Ectodermal cell (in vitro differentiated cells): ENCODE measurements around the gene SAYSD1.

ENCODE experiments used
- H3K27ac ChIP-seq: 2 replicates; pipeline ENCODE4 v1.7.0; 2013; ENCODE audit warnings: mild to moderate bottlenecking, low read depth, low read length; ENCODE audit not compliant: insufficient read depth, poor library complexity, severe bottlenecking
- H3K27me3 ChIP-seq: 2 replicates; pipeline ENCODE4 v1.7.0; 2013; ENCODE audit warnings: mild to moderate bottlenecking, low read length; ENCODE audit not compliant: insufficient read depth, control insufficient read depth, poor library complexity, severe bottlenecking
- H3K36me3 ChIP-seq: one replicate; pipeline ENCODE4 v1.7.0; 2013; ENCODE audit warnings: low read length; ENCODE audit not compliant: control insufficient read depth, insufficient read depth
- H3K4me1 ChIP-seq: one replicate; pipeline ENCODE4 v1.7.0; 2013; ENCODE audit warnings: low read length; ENCODE audit not compliant: control insufficient read depth, insufficient read depth
- H3K4me3 ChIP-seq: 2 replicates; pipeline ENCODE4 v1.7.0; 2013; ENCODE audit warnings: low read depth, low read length, control low read depth; ENCODE audit not compliant: insufficient read depth
- H3K9me3 ChIP-seq: 2 replicates; pipeline ENCODE4 v1.7.0; 2013; ENCODE audit warnings: mild to moderate bottlenecking, low read length, moderate library complexity; ENCODE audit not compliant: control insufficient read depth
- WGBS, 2 experiments: methylation state at CpG; one replicate each; pipeline ENCODE4 v1.1.7; 2013; ENCODE audit warnings: missing lambda C conversion rate in 2 of 2; 5-methylcytosine and 5-hydroxymethylcytosine counted together

The SAYSD1 gene

GRCh38 chr6:39080246-39080875 lies 34.6 kb downstream of the SAYSD1 start:
- H3K27me3 ChIP-seq = no peaks in the 10 kb centered on the region
- no peak overlapping the region for H3K27ac ChIP-seq
- WGBS, 2 experiments = 89 to 94% methylated on average over 5 of the region's 5 CpGs
- no peaks in the 10 kb centered on the region for H3K4me1 ChIP-seq
- H3K4me3 ChIP-seq = no peak overlapping the region
- H3K9me3 ChIP-seq = no peaks in the 10 kb centered on the region
- no peaks in the 10 kb centered on the region for H3K36me3 ChIP-seq

DNA sequence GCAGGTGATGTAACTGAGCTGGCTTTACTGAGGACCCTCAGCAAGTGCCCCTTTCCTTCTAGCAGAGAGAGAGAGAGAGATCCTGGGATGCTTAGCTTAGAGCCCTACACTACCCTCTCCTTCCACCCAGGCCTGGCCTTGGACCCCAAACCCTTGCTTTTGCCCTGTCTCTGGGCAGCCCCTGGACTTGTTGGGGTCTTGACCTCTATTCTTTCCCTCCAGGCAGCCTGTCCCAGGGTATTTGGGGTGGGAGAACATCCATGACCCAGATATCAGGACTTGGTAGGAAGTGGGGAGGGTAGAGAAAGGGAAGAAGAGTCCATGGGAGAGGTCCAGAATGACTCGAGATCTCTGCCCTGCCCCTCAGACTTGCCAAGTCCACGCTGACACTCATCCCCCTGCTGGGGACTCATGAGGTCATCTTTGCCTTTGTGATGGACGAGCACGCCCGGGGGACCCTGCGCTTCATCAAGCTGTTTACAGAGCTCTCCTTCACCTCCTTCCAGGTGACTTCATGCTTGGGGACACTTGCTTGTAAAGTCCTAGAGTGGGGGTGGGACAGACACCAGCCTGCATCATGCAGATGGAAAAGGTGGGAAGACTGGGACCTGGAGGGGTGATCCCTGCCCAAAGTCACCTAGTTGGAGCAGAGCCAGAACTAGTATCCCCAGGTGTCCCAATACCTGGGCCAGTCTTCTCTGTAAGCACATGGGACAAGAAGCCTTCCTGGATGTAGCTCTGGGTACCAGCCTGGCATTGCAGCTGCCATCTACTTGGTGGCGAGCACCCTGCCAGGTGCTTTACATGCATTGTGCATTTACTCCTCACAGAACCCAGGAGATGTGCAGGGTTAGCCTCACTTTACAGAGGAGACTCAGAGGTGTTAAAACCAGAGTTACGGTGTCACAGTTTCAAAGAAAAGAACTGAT lies 35.5 kb downstream of the SAYSD1 start:
- Histone ChIP-seq H3K27ac (no peak overlapping the region), H3K36me3 (no peaks in the 10 kb centered on the region), H3K4me3 (no peak overlapping the region), H3K27me3 (no peaks in the 10 kb centered on the region), H3K9me3 (no peaks in the 10 kb centered on the region), H3K4me1 (no peaks in the 10 kb centered on the region)
- 89 to 90% methylated on average over 8 of the region's 8 CpGs for WGBS, 2 experiments

GRCh38 chr6:39078695-39079094 lies 36.3 kb downstream of the SAYSD1 start:
- WGBS, 2 experiments = 92 to 97% methylated on average over 3 of the region's 3 CpGs
- H3K27ac ChIP-seq = no peak overlapping the region
- H3K4me3 ChIP-seq = no peak overlapping the region
- no peaks in the 10 kb centered on the region for H3K27me3 ChIP-seq
- no peaks in the 10 kb centered on the region for H3K4me1 ChIP-seq
- H3K36me3 ChIP-seq = no peaks in the 10 kb centered on the region
- no peaks in the 10 kb centered on the region for H3K9me3 ChIP-seq

- Histone ChIP-seq H3K27ac (no peak overlapping the region), H3K9me3 (no peaks in the 10 kb centered on the region), H3K4me3 (no peak overlapping the region), H3K4me1 (no peaks in the 10 kb centered on the region), H3K27me3 (no peaks in the 10 kb centered on the region), H3K36me3 (no peaks in the 10 kb centered on the region)
- 91 to 93% methylated on average over 11 of the region's 11 CpGs for WGBS, 2 experiments
These were observed 36.9 kb downstream of the SAYSD1 start for GRCh38 chr6:39077882-39078594.

DNA sequence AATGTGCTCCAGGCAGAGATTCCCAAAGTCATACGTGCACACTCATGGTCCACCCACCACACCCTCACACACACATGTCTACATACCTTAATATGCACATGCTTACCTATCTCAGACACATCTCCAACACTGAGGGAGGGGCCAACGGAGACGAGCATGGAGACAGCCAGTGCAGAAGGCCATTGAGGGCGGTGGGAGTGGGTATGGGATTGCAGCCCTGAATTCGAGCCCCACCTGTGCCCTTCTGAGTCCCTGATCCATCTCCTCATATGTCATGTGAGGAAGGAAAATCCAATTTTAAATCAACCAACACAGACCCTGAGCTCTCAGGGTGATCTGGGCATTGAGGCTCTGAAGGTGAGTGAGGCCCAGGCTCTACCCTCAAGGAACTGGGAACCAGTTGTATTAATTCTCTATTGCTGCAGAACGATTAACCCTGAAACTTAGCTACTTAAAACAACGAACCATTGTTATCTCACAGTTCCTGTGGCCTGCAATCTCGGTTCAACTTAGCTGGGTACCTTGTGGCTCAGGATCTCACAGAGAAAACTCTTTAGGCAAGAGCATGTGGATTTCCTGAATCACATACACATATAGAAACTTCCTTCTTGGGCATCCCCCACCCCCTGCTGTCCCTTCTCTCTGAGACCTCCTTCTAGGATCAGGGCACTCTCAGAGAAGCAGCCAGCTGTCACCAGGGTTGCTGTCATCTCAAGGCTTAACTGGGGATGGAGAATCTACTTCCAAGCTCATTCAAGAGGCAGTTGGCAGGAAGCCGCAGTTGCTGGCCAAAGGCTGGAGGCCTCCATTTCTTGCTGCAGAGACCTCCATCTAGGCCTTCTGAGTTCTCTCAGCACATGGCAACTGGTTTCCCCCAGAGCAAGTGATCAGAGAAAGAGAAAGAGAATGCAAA lies 38.1 kb downstream of the SAYSD1 start:
- WGBS, 2 experiments = 85 to 89% methylated on average over 9 of the region's 9 CpGs
- H3K36me3 ChIP-seq = no peaks in the 10 kb centered on the region
- no peak overlapping the region for H3K4me3 ChIP-seq
- no peaks in the 10 kb centered on the region for H3K9me3 ChIP-seq
- H3K27me3 ChIP-seq = no peaks in the 10 kb centered on the region
- no peaks in the 10 kb centered on the region for H3K4me1 ChIP-seq
- H3K27ac ChIP-seq = no peak overlapping the region

- Histone ChIP-seq H3K9me3 (no peaks in the 10 kb centered on the region), H3K27me3 (no peaks in the 10 kb centered on the region), H3K36me3 (no peaks in the 10 kb centered on the region), H3K4me1 (no peaks in the 10 kb centered on the region), H3K27ac (no peak overlapping the region), H3K4me3 (no peak overlapping the region)
- WGBS, 2 experiments = 89 to 92% methylated on average over 11 of the region's 11 CpGs
These were observed 39.0 kb downstream of the SAYSD1 start for GRCh38 chr6:39075807-39076622.

DNA sequence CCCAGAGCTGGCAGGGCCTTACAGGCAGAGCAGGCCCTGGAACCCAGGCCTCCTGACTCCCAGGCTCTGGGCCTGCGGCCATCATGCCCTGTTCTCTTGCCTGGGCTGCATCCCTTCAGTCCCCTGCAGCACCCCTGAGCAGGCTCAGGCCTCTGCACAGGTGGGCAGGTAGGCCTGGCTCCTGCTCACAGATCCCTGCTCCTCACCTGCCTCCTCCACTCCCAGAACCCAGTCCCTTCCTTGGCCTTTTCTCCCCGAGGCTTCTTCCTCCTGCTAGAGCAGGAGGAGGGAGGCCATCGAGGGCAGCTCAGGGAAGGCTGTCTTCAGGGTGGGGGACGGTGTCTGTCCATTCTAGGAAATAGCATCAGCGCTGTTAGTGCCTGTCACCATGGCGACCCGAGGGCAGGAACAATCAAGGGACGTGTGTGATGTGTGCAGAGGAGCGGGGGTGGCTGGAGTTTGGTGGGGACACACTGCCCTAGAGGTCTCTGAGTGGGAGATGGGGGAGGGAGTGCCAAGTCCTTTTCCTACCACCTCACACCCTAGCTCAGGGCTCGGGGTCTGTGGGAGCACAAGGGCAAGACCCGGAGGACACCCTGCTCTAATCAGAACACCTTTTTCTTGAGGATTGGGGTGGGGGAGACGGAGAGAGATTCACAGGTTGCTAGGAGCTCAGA lies 39.8 kb downstream of the SAYSD1 start:
- WGBS, 2 experiments = 82 to 86% methylated on average over 10 to 12 of the region's 12 CpGs
- Histone ChIP-seq H3K4me1 (no peaks in the 10 kb centered on the region), H3K27me3 (no peaks in the 10 kb centered on the region), H3K36me3 (no peaks in the 10 kb centered on the region), H3K4me3 (no peak overlapping the region), H3K9me3 (no peaks in the 10 kb centered on the region), H3K27ac (no peak overlapping the region)

DNA sequence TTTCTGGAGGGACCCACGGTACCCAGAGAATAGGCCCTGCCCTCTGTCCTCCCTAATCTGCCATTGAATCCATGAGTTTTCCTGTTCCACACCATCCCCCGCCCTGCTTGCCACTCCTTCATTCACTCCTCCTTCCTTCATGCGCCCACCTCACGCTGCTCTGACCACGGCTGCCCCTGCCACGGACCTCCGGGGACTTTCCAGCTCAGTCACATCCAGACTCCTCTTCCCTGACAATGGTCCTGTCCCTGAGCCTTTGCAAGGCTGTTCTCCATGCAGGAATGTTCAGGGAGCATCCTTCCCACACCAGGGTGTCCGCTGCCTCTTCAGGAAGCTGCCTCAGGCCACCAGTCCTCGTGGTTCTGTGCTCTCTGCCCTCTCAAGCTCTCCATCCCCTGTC lies 40.5 kb downstream of the SAYSD1 start:
- H3K36me3 ChIP-seq = no peaks in the 10 kb centered on the region
- 86 to 88% methylated on average over 9 of the region's 9 CpGs for WGBS, 2 experiments
- no peaks in the 10 kb centered on the region for H3K27me3 ChIP-seq
- no peak overlapping the region for H3K4me3 ChIP-seq
- no peaks in the 10 kb centered on the region for H3K9me3 ChIP-seq
- no peak overlapping the region for H3K27ac ChIP-seq
- H3K4me1 ChIP-seq = no peaks in the 10 kb centered on the region
